H1 (cell line): Measurements from ENCODE around the gene UAP1. TPM values are rescaled to one million over a fixed set of nuclear protein-coding genes. Genes with fewer than 3 reads are reported as not detected.
A peak's percentile ranks its signal among the peaks of the same experiment; 100 is the strongest.

ENCODE experiments used
- CTCF ChIA-PET: fragments of 300-600 bp; sonication (Branson Sonifier 250); formaldehyde crosslinking; loops from one replicate; lab custom pipeline; 2021; ENCODE audit not compliant: partially characterized antibody; lab: Charles Lee
- POLR2A ChIA-PET: fragments of 300-600 bp; sonication (Branson Sonifier 250); formaldehyde crosslinking; loops from one replicate; lab custom pipeline; 2021; ENCODE audit warnings: inconsistent platforms; ENCODE audit not compliant: partially characterized antibody; lab: Charles Lee
- DNase-seq, 2 experiments: peaks; one replicate each; pipeline versions ENCODE4 v3.0.0 to v3.0.0-alpha.2; 2010 to 2022; ENCODE audit warnings: low spot score in 2 of 2, low read depth in 1 of 2, mixed read lengths in 1 of 2
- FAIRE-seq: peaks from 2 replicates; lab custom pipeline; 2011; peaks lifted over from hg19 to GRCh38; lab: Jason Lieb, UNC
- H2AFZ ChIP-seq: 2 replicates; pipeline ENCODE4 v1.8.1; 2012; ENCODE audit warnings: low read length, inconsistent platforms
- H2AK5ac ChIP-seq: 2 replicates; pipeline ENCODE4 v1.6.1; 2013; ENCODE audit warnings: low read depth, low read length
- H2BK120ac ChIP-seq: replicated peaks from 2 replicates; pipeline ENCODE3; 2013; ENCODE audit warnings: low read depth, low read length, inconsistent platforms
- H2BK12ac ChIP-seq: 2 replicates; pipeline ENCODE4 v1.6.1; 2013; ENCODE audit warnings: low read depth, low read length
- H2BK15ac ChIP-seq: 2 replicates; pipeline ENCODE4 v1.6.1; 2013; ENCODE audit warnings: low read length
- H2BK20ac ChIP-seq: 2 replicates; pipeline ENCODE4 v1.6.1; 2013; ENCODE audit warnings: low read length
- H2BK5ac ChIP-seq: 2 replicates; pipeline ENCODE4 v1.6.1; 2013; ENCODE audit warnings: low read depth, low read length
- H3K14ac ChIP-seq: 2 replicates; pipeline ENCODE4 v1.6.1; 2013; ENCODE audit warnings: inconsistent platforms; ENCODE audit not compliant: insufficient read length
- H3K18ac ChIP-seq: 2 replicates; pipeline ENCODE4 v1.6.1; 2013; ENCODE audit warnings: low read length; ENCODE audit errors: extremely low read depth
- H3K23ac ChIP-seq: 2 replicates; pipeline ENCODE4 v1.6.1; 2013; ENCODE audit warnings: inconsistent platforms; ENCODE audit not compliant: insufficient read length
- H3K23me2 ChIP-seq: 2 replicates; pipeline ENCODE4 v1.6.1; 2013; ENCODE audit warnings: low read depth, low read length
- H3K27ac ChIP-seq: 2 replicates; pipeline ENCODE4 v1.6.1; 2011; ENCODE audit warnings: low read depth, low read length, inconsistent platforms
- H3K27me3 ChIP-seq, 4 experiments: replicated peaks in 1 of 4; 1 replicate in 1 of 4; 2 replicates in 3 of 4; pipeline versions ENCODE4 v1.6.1 to v1.8.1; 2011 to 2013; ENCODE audit warnings: low read length in 3 of 4, mild to moderate bottlenecking in 3 of 4, inconsistent platforms in 2 of 4, mixed read lengths in 2 of 4, moderate library complexity in 1 of 4; ENCODE audit not compliant: control insufficient read depth in 3 of 4, insufficient read depth in 3 of 4; ENCODE audit errors: extremely low read depth in 1 of 4
- H3K36me3 ChIP-seq, 4 experiments: 2 replicates each; pipeline versions ENCODE4 v1.6.1 to v1.8.1; 2011 to 2013; ENCODE audit warnings: mild to moderate bottlenecking in 4 of 4, low read length in 3 of 4, moderate library complexity in 2 of 4, control low read depth in 1 of 4, inconsistent platforms in 1 of 4; ENCODE audit not compliant: insufficient read depth in 4 of 4, control insufficient read depth in 2 of 4
- H3K4ac ChIP-seq: replicated peaks from 2 replicates; pipeline ENCODE3; 2013; ENCODE audit warnings: low read length, low read depth, mixed read lengths, inconsistent platforms; ENCODE audit not compliant: insufficient read length
- H3K4me1 ChIP-seq, 4 experiments: replicated peaks in 1 of 4; 1 replicate in 1 of 4; 2 replicates in 3 of 4; pipeline versions ENCODE4 v1.6.1 to v1.8.1; 2011 to 2013; ENCODE audit warnings: low read length in 3 of 4, inconsistent platforms in 2 of 4, mixed read lengths in 1 of 4; ENCODE audit not compliant: insufficient read depth in 4 of 4, control insufficient read depth in 3 of 4
- H3K4me2 ChIP-seq, 2 experiments: 2 replicates each; pipeline versions ENCODE4 v1.6.1 to v1.8.1; 2011 to 2013; ENCODE audit warnings: low read depth in 2 of 2, low read length in 2 of 2, control low read depth in 1 of 2, inconsistent platforms in 1 of 2, mild to moderate bottlenecking in 1 of 2; ENCODE audit not compliant: insufficient read depth in 1 of 2
- H3K4me3 ChIP-seq, 4 experiments: fragments of 200-600, 300-600 bp in 1 of 4; sonication (generic), shearing (Covaris generic), sonication (Bioruptor Twin) in 1 of 4; 2 replicates each; pipeline versions ENCODE4 v1.5.1 to v1.8.1; 2011 to 2016; ENCODE audit warnings: low read length in 4 of 4, low read depth in 3 of 4, control low read depth in 2 of 4, inconsistent platforms in 2 of 4, mild to moderate bottlenecking in 2 of 4, mixed read lengths in 1 of 4, moderate library complexity in 1 of 4; ENCODE audit not compliant: insufficient read depth in 2 of 4; ENCODE audit errors: extremely low read depth in 1 of 4
- H3K56ac ChIP-seq: replicated peaks from 2 replicates; pipeline ENCODE3; 2013; ENCODE audit warnings: low read depth, mild to moderate bottlenecking, mixed read lengths, low read length, inconsistent platforms; ENCODE audit not compliant: insufficient read length
- H3K79me1 ChIP-seq: 2 replicates; pipeline ENCODE4 v1.6.1; 2013; ENCODE audit warnings: low read depth, low read length, control low read depth
- H3K79me2 ChIP-seq, 2 experiments: 2 replicates each; pipeline versions ENCODE4 v1.6.1 to v1.8.1; 2012 to 2013; ENCODE audit warnings: low read length in 2 of 2, mild to moderate bottlenecking in 2 of 2, inconsistent platforms in 1 of 2; ENCODE audit not compliant: insufficient read depth in 2 of 2, control insufficient read depth in 1 of 2
- H3K9ac ChIP-seq, 4 experiments: replicated peaks in 1 of 4; 1 replicate in 1 of 4; 2 replicates in 3 of 4; pipeline versions ENCODE4 v1.6.1 to v1.8.1; 2011 to 2013; ENCODE audit warnings: low read depth in 3 of 4, low read length in 3 of 4, control low read depth in 2 of 4, mild to moderate bottlenecking in 2 of 4, moderate library complexity in 2 of 4, inconsistent platforms in 1 of 4; ENCODE audit errors: extremely low read depth in 1 of 4
- H3K9me3 ChIP-seq, 2 experiments: 2 replicates each; pipeline versions ENCODE4 v1.6.1 to v1.8.1; 2012 to 2013; ENCODE audit warnings: mild to moderate bottlenecking in 2 of 2, moderate library complexity in 2 of 2, control low read depth in 1 of 2, inconsistent platforms in 1 of 2, low read depth in 1 of 2, low read length in 1 of 2, mixed read lengths in 1 of 2; ENCODE audit not compliant: insufficient read depth in 2 of 2
- H4K20me1 ChIP-seq, 2 experiments: replicated peaks in 1 of 2; 2 replicates each; pipeline versions ENCODE3 to v1.8.1; 2011 to 2013; ENCODE audit warnings: inconsistent platforms in 2 of 2, low read length in 2 of 2, mild to moderate bottlenecking in 1 of 2; ENCODE audit not compliant: insufficient read depth in 2 of 2, control insufficient read depth in 1 of 2
- H4K5ac ChIP-seq: 2 replicates; pipeline ENCODE4 v1.6.1; 2013; ENCODE audit warnings: low read length, low read depth, mixed read lengths, inconsistent platforms; ENCODE audit not compliant: insufficient read length
- H4K8ac ChIP-seq: 2 replicates; pipeline ENCODE4 v1.8.0; 2013; ENCODE audit warnings: mild to moderate bottlenecking, moderate library complexity, low read length, inconsistent platforms; ENCODE audit not compliant: insufficient read depth; ENCODE audit errors: extremely low read depth
- H4K91ac ChIP-seq: replicated peaks from 2 replicates; pipeline ENCODE3; 2013; ENCODE audit warnings: low read length, mixed read lengths, inconsistent platforms; ENCODE audit not compliant: insufficient read length
- SP2 ChIP-seq: IDR thresholded peaks from 2 replicates; pipeline ENCODE4 v1.6.1; 2012; ENCODE audit warnings: mild to moderate bottlenecking, low read length, inconsistent platforms
- WGBS, 2 experiments: shearing (Covaris generic) in 1 of 2; methylation state at CpG; one replicate each; pipeline versions ENCODE4 v1.1.6 to v1.1.7; 2013 to 2015; ENCODE audit warnings: low lambda C conversion rate in 2 of 2, mixed read lengths in 2 of 2, inconsistent platforms in 1 of 2, low coverage in 1 of 2, missing lambda C conversion rate in 1 of 2; ENCODE audit not compliant: insufficient replicate concordance in 2 of 2, insufficient coverage in 1 of 2, insufficient read length in 1 of 2; ENCODE audit errors: extremely low coverage in 1 of 2, missing lambda C conversion rate in 1 of 2; 5-methylcytosine and 5-hydroxymethylcytosine counted together
- polyA plus RNA-seq, 7 experiments: library from polyadenylated mRNA; depleted of rRNA in 3 of 7; stranded (reverse) in 5 of 7; unstranded in 2 of 7; fragments of >200 nt in 5 of 7; fragments of 200-250 nt in 2 of 7; gene quantifications; 1 replicate in 5 of 7; 2 replicates in 1 of 7; 4 replicates in 1 of 7; pipeline versions ENCODE4 v1.2.1 to v1.2.3, GENCODE V29; 2011 to 2013; ENCODE audit warnings: missing spikeins in 2 of 7, mixed read lengths in 2 of 7
- total RNA-seq: library from RNA; stranded (reverse); fragmentation: NEBNext Ultra II Directional; extraction: Animal tissue kit (Norgen Biotek cat#: 25700); gene quantifications from 2 replicates; pipeline ENCODE4 v1.2.1, GENCODE V29; 2021

Gene UAP1
- total and polyA plus RNA-seq, 2 of the 8 experiments (the other 6 are each of a cell fraction or from before 2014, with no cell fraction given): 9.4 to 32.9 TPM

GRCh38 chr1:162631546-162632191, 70.1 kb downstream of the UAP1 start:
- H3K4me2 ChIP-seq: no peak overlapping the region; a peak in 1 of 4 replicates
- TF ChIP-seq SP2: no peak

More at GRCh38 chr1:162631546-162632191, 70.1 kb downstream of the UAP1 start:
- ChIA-PET POLR2A (interaction anchor here (0.6 to 1.8 kb wide), 5 partner anchors 10 to 113 kb away, joined by 3 to 7 read pairs (median 4); no protein-coding TSS in a partner anchor), CTCF (interaction anchor here (0.7 to 6.3 kb wide), 12 partner anchors 13 to 280 kb away, joined by 3 to 47 read pairs (median 3); no protein-coding TSS in a partner anchor)
- no peak overlapping the region for H3K23ac ChIP-seq
- no peak overlapping the region for H2BK120ac ChIP-seq
- FAIRE-seq (no peak), DNase-seq (no peak)
- H3K4me1 ChIP-seq: peaks cover 0 to 3% (median 0%) of the 10 kb centered on the region in 4 experiments; a peak in 1 of 7 replicates
- H3K9me3 ChIP-seq: no peaks in the 10 kb centered on the region
- no peaks in the 10 kb centered on the region for H4K20me1 ChIP-seq
- H2AK5ac ChIP-seq: no peak overlapping the region
- no peak overlapping the region for H3K27ac ChIP-seq
- H3K27me3 ChIP-seq: no peaks in the 10 kb centered on the region
- no peak overlapping the region for H3K9ac ChIP-seq
- no peak overlapping the region for H3K4ac ChIP-seq
- H3K14ac ChIP-seq: no peak overlapping the region
- H4K5ac ChIP-seq: no peak overlapping the region
- H3K79me1 ChIP-seq: no peaks in the 10 kb centered on the region
- H2BK20ac ChIP-seq: no peak overlapping the region
- no peak overlapping the region for H3K56ac ChIP-seq
- no peaks in the 10 kb centered on the region for H3K36me3 ChIP-seq
- H2BK12ac ChIP-seq: no peak overlapping the region
- 76% methylated on average over 10 of the region's 10 CpGs; no CpG with 5 or more reads in 1 of the 2 experiments for WGBS, 2 experiments
- no peak overlapping the region for H4K91ac ChIP-seq
- no peak overlapping the region for H2BK15ac ChIP-seq
- H2AFZ ChIP-seq: peak overlapping the region; percentile 30; the same call in 1 of the 2 replicates
- H4K8ac ChIP-seq: no peak overlapping the region
- H3K4me3 ChIP-seq: no peak overlapping the region
- no peaks in the 10 kb centered on the region for H3K23me2 ChIP-seq
- no peak overlapping the region for H2BK5ac ChIP-seq
- H3K18ac ChIP-seq: no peak overlapping the region
- no peaks in the 10 kb centered on the region for H3K79me2 ChIP-seq
